Activated naive CD4-positive, alpha-beta T cell treated with anti-CD3 and anti-CD28 coated beads, Interleukin-2, amount 10 ng/mL, durations not matched to agents 7 days and 5 days (primary cell): ENCODE results near the gene HAGH.

ENCODE experiments used
- CTCF ChIA-PET: fragments of 350-600 bp; sonication (Branson Sonifier 250); formaldehyde crosslinking; loops from one replicate; lab custom pipeline; 2021; ENCODE audit warnings: antibody characterized with exemption; lab: Charles Lee
- DNase-seq: peaks from one replicate; pipeline ENCODE4 v3.0.0-alpha.2; 2020
- H3K27ac Mint-ChIP-seq: one replicate; pipeline ENCODE4 v1.8.0; 2021; ENCODE audit warnings: mild to moderate bottlenecking, moderate library complexity, mixed read lengths
- H3K27me3 Mint-ChIP-seq: one replicate; pipeline ENCODE4 v1.8.0; 2021; ENCODE audit warnings: mild to moderate bottlenecking, mixed read lengths
- H3K36me3 Mint-ChIP-seq: one replicate; pipeline ENCODE4 v1.8.0; 2021; ENCODE audit warnings: mixed read lengths
- H3K4me1 Mint-ChIP-seq: one replicate; pipeline ENCODE4 v1.8.0; 2021; ENCODE audit warnings: mixed read lengths
- H3K4me3 Mint-ChIP-seq: one replicate; pipeline ENCODE4 v1.8.0; 2021; ENCODE audit warnings: mild to moderate bottlenecking, moderate library complexity, mixed read lengths
- H3K9me3 Mint-ChIP-seq: one replicate; pipeline ENCODE4 v1.8.0; 2021; ENCODE audit warnings: mixed read lengths

The HAGH gene

GRCh38 chr16:1851793-1852192, 25.2 kb upstream of the HAGH start:
- H3K27ac Mint-ChIP-seq = no peak overlapping the region
- H3K9me3 Mint-ChIP-seq = no peaks in the 10 kb centered on the region
- CTCF ChIA-PET = no interaction called here
- H3K36me3 Mint-ChIP-seq = no peaks in the 10 kb centered on the region
- H3K4me1 Mint-ChIP-seq = peaks cover 15% of the 10 kb centered on the region
- DNase-seq = no peak
- H3K4me3 Mint-ChIP-seq = no peak overlapping the region
- peaks cover 10% of the 10 kb centered on the region for H3K27me3 Mint-ChIP-seq

DNA sequence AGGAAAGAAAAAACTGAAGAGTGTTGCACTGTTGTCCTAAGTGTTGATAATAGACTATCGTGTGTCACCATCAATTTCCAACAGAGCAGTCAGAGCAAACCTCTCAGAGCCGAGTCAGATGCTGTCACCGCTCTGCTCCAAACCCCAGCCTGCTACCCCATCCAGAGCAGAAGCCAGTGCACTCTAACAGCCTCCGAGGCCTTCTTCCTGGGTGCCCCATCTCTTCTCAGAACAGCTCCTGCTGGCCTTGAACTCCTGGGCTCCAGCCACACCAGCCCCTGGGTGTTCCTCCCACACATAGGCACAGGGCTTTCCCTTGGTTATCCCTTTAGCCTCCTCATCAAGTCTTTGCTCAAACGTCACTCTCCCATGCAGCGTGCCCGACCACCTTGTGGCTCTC, 24.4 kb upstream of the HAGH start:
- no peaks in the 10 kb centered on the region for H3K36me3 Mint-ChIP-seq
- H3K27ac Mint-ChIP-seq = no peak overlapping the region
- peaks cover 15% of the 10 kb centered on the region for H3K27me3 Mint-ChIP-seq
- CTCF ChIA-PET = no interaction called here
- no peaks in the 10 kb centered on the region for H3K9me3 Mint-ChIP-seq
- H3K4me1 Mint-ChIP-seq = peaks cover 15% of the 10 kb centered on the region
- DNase-seq = no peak
- H3K4me3 Mint-ChIP-seq = no peak overlapping the region

- H3K27me3 Mint-ChIP-seq = peaks cover 19% of the 10 kb centered on the region
- H3K36me3 Mint-ChIP-seq = no peaks in the 10 kb centered on the region
- no peak for DNase-seq
- H3K4me3 Mint-ChIP-seq = no peak overlapping the region
- CTCF ChIA-PET = no interaction called here
- H3K9me3 Mint-ChIP-seq = no peaks in the 10 kb centered on the region
- H3K27ac Mint-ChIP-seq = no peak overlapping the region
- no peaks in the 10 kb centered on the region for H3K4me1 Mint-ChIP-seq
Observed at GRCh38 chr16:1846416-1846815, 19.8 kb upstream of the HAGH start.

GRCh38 chr16:1845985-1846384, 19.4 kb upstream of the HAGH start:
- Mint-ChIP-seq H3K27ac (no peak overlapping the region), H3K27me3 (peaks cover 16% of the 10 kb centered on the region), H3K9me3 (no peaks in the 10 kb centered on the region), H3K4me3 (no peak overlapping the region), H3K36me3 (no peaks in the 10 kb centered on the region), H3K4me1 (no peaks in the 10 kb centered on the region)
- DNase-seq = no peak
- CTCF ChIA-PET = no interaction called here

DNA sequence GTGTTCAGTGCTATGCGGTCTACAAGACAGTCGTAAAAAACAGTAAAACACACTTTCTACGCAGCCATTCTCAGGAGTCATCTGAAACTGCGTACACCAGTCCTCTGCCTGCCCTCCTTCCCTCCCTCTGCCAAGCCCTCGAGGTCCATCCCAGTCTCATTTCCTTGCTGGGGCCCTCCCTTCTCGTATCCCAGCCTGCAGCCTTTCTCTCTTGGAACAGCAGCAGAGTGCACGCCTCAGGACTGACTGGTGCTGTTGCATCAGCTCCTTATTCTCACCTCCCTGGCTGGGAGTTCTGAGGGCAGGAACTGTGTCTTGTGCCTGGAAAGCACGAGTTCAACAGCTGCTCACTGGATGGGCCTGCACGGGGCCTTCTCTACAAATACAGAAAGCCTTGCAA, 12.9 kb upstream of the HAGH start:
- Mint-ChIP-seq H3K4me1 (no peaks in the 10 kb centered on the region), H3K36me3 (no peaks in the 10 kb centered on the region), H3K9me3 (no peaks in the 10 kb centered on the region), H3K27me3 (no peaks in the 10 kb centered on the region), H3K27ac (no peak overlapping the region), H3K4me3 (no peak overlapping the region)
- DNase-seq = no peak
- CTCF ChIA-PET = no interaction called here

GRCh38 chr16:1834096-1834495, 7.5 kb upstream of the HAGH start:
- Mint-ChIP-seq H3K27ac (no peak overlapping the region), H3K9me3 (no peaks in the 10 kb centered on the region), H3K4me3 (no peak overlapping the region), H3K36me3 (peaks cover 2% of the 10 kb centered on the region), H3K27me3 (no peaks in the 10 kb centered on the region), H3K4me1 (peaks cover 7% of the 10 kb centered on the region)
- CTCF ChIA-PET = no interaction called here
- DNase-seq = no peak

- CTCF ChIA-PET = no interaction called here
- H3K27ac Mint-ChIP-seq = no peak overlapping the region
- DNase-seq = no peak
- no peaks in the 10 kb centered on the region for H3K27me3 Mint-ChIP-seq
- peaks cover 17% of the 10 kb centered on the region for H3K4me1 Mint-ChIP-seq
- no peaks in the 10 kb centered on the region for H3K9me3 Mint-ChIP-seq
- H3K4me3 Mint-ChIP-seq = no peak overlapping the region
- H3K36me3 Mint-ChIP-seq = peaks cover 2% of the 10 kb centered on the region
Observed at GRCh38 chr16:1832838-1833454, 6.3 kb upstream of the HAGH start.

DNA sequence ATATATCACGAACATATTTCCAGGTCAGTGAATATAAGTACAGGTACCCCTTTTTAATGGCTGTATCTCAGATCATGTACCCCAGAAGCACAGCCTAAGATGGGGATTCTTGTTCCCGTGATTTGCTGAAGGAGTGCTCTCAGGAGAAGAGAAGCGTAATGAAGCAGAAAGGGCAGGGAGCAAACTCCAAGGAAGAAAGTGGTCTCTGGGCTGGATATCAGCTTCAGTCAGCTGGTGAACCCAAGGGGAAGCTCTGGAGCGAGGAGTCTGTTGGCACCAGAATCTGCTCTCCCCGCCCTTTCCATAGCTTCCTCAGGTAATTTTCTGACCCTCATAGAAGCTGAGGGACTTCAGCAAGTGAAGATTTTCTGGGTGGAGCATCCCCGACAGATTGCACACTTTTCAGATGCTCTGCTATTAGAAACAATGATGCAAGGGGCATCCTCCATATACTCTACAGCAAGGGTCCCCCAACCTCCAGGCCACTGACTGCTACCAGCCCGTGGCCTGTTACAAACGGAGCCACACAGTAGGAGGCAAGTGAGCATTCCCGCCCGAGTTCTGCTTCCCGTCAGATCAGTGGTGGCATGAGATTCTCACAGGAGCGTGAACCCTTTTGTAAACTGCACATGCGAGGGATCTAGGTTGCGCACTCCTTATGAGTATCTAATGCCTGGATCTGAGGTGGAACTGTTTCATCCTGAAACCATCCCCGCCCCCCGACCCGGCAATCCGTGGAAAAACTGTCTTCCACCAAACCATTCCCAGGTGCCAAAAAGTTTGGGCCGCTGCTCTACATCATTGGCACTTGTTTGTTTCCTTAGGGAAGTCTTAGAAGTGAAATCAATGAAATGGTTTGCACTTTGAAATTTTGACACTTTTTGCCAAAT, 4.8 kb upstream of the HAGH start:
- H3K27me3 Mint-ChIP-seq = peaks cover 5% of the 10 kb centered on the region
- CTCF ChIA-PET = no interaction called here
- peaks cover 24% of the 10 kb centered on the region for H3K4me1 Mint-ChIP-seq
- no peak for DNase-seq
- peaks cover 2% of the 10 kb centered on the region for H3K36me3 Mint-ChIP-seq
- H3K4me3 Mint-ChIP-seq = no peak overlapping the region
- H3K27ac Mint-ChIP-seq = no peak overlapping the region
- H3K9me3 Mint-ChIP-seq = no peaks in the 10 kb centered on the region

GRCh38 chr16:1830213-1830612, 3.6 kb upstream of the HAGH start:
- H3K9me3 Mint-ChIP-seq = no peaks in the 10 kb centered on the region
- H3K4me1 Mint-ChIP-seq = peaks cover 32% of the 10 kb centered on the region
- H3K27me3 Mint-ChIP-seq = peaks cover 5% of the 10 kb centered on the region
- DNase-seq = no peak
- H3K27ac Mint-ChIP-seq = no peak overlapping the region
- CTCF ChIA-PET = no interaction called here
- H3K4me3 Mint-ChIP-seq = no peak overlapping the region
- H3K36me3 Mint-ChIP-seq = peaks cover 2% of the 10 kb centered on the region

- peaks cover 5% of the 10 kb centered on the region for H3K27me3 Mint-ChIP-seq
- peaks cover 2% of the 10 kb centered on the region for H3K36me3 Mint-ChIP-seq
- CTCF ChIA-PET = no interaction called here
- peak overlapping the region; percentile 49 for H3K4me3 Mint-ChIP-seq
- H3K4me1 Mint-ChIP-seq = peaks cover 40% of the 10 kb centered on the region
- no peak for DNase-seq
- H3K27ac Mint-ChIP-seq = no peak overlapping the region
- no peaks in the 10 kb centered on the region for H3K9me3 Mint-ChIP-seq
Observed at GRCh38 chr16:1828645-1829410, 2.2 kb upstream of the HAGH start.

DNA sequence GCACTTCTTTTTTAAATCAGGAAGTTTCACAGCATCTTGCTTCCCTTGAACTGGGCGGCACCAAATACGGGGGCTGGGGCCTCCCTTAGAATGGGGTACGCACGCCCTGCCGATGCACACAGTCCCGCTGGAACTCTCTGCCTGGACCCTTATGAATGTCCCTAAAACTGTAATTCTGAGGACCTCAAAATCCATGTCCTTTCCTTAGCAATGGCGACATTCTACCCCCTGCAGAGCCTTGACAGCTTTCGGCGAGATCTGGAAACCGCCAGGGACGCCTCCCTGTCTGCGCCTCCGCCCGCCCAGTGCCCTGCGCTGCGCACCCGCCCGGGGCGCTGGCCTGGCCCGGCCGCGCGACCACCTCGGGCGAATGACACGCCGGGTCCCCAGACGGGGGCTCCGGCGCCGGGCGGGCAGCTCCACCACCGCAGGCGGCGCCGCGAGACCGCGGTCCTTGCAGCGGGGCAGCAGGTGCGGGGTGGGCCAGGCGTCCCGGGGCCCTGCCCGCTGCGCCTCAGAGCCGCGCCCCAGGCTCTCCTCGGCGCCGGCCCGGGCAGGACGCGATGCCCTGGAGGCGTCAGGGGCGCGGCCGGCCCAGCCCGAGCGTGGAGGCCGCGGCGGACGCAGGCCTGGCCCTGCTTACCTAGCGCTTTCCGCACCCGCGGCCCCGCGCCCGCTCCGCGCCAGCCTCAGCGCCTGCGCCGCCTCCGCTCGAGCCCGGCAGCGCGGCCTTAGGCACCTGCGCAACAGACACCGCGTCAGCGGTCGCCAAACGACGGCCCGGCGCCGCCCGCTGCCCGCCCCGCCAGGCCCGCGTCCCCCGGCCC, 548 bp downstream of the HAGH start:
- peak overlapping the region; percentile 91 for H3K27ac Mint-ChIP-seq
- peaks cover 42% of the 10 kb centered on the region for H3K4me1 Mint-ChIP-seq
- CTCF ChIA-PET = no interaction called here
- H3K4me3 Mint-ChIP-seq = peak overlapping the region; percentile 82
- peaks cover 5% of the 10 kb centered on the region for H3K27me3 Mint-ChIP-seq
- peak; percentile 79 for DNase-seq
- peaks cover 3% of the 10 kb centered on the region for H3K36me3 Mint-ChIP-seq
- no peaks in the 10 kb centered on the region for H3K9me3 Mint-ChIP-seq

DNA sequence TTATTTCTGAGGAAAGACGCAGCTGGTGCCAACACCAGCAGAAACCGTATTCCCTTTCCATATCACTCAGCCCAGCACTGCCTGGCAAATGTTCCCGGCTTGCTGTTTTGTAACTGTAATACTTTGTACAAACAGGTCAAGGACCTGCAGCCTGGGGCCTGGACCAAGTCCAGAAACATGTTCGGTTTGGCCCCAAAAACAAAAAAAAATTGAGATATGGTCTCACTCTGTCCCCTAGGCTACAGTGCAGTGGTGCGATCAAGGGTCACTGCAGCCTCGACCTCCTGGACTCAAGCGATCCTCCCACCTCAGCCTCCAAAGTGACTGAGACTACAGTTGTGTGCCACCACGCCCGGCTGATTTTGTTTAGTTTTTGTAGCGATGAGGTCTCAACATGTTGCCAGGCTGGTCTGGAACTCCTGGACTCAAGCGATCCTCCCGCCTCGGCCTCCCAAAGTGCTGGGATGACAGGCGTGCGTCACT, 1.2 kb downstream of the HAGH start:
- H3K9me3 Mint-ChIP-seq = no peaks in the 10 kb centered on the region
- peaks cover 40% of the 10 kb centered on the region for H3K4me1 Mint-ChIP-seq
- H3K36me3 Mint-ChIP-seq = peaks cover 1% of the 10 kb centered on the region
- peak overlapping the region; percentile 82 for H3K4me3 Mint-ChIP-seq
- peak overlapping the region; percentile 91 for H3K27ac Mint-ChIP-seq
- peaks cover 5% of the 10 kb centered on the region for H3K27me3 Mint-ChIP-seq
- no peak for DNase-seq
- CTCF ChIA-PET = no interaction called here

GRCh38 chr16:1823821-1824220, 2.8 kb downstream of the HAGH start:
- Mint-ChIP-seq H3K9me3 (no peaks in the 10 kb centered on the region), H3K4me1 (peaks cover 32% of the 10 kb centered on the region), H3K27ac (no peak overlapping the region), H3K27me3 (peaks cover 5% of the 10 kb centered on the region), H3K4me3 (peak overlapping the region; percentile 23), H3K36me3 (peaks cover 1% of the 10 kb centered on the region)
- CTCF ChIA-PET = interaction anchor here (1.1 kb wide), 1 partner anchor 10 kb away, joined by 6 read pairs; no protein-coding TSS in a partner anchor
- peak; percentile 29 for DNase-seq
